ENCODE data around the gene COBL. TPM values are rescaled to one million over a fixed set of nuclear protein-coding genes. Genes with fewer than 3 reads are reported as not detected.

Gene COBL
- total RNA-seq, 1 experiment from 2014 or later: 0.39 TPM

DNA sequence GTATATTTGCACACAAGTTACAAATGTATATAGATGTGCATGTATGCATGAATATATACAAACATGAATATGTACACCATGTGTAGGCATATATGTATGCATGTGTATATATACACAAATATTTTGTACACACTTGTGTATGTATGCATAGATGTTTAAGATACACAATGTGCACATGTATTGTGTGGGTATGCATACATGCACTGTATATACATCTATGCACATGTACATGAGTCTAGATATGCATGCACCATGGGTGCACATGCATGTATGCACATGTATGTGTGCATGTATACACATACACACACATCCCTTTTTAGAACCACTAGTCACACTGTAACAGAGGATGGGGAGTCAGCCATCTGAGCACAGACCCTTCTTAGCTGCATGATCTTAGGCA is 249.4 kb downstream of the COBL start:
- in situ Hi-C loops (cut with HindIII; ENCODE audit: low pct_unique_long_range_greater_than_20kb, low sequenced_read_pairs): no loop called here
- TF ChIP-seq POLR2AphosphoS5 (IDR thresholded peaks at IDR 0.05; ENCODE audit: low read depth, low read length) (no peak), SIN3A (IDR thresholded peaks at IDR 0.05; ENCODE audit: borderline replicate concordance, insufficient read depth, low read depth, low read length) (no peak), TCF7L2 (IDR thresholded peaks at IDR 0.05; ENCODE audit: low read depth, low read length) (no peak)
- TF ChIP-seq, protein P1, sequence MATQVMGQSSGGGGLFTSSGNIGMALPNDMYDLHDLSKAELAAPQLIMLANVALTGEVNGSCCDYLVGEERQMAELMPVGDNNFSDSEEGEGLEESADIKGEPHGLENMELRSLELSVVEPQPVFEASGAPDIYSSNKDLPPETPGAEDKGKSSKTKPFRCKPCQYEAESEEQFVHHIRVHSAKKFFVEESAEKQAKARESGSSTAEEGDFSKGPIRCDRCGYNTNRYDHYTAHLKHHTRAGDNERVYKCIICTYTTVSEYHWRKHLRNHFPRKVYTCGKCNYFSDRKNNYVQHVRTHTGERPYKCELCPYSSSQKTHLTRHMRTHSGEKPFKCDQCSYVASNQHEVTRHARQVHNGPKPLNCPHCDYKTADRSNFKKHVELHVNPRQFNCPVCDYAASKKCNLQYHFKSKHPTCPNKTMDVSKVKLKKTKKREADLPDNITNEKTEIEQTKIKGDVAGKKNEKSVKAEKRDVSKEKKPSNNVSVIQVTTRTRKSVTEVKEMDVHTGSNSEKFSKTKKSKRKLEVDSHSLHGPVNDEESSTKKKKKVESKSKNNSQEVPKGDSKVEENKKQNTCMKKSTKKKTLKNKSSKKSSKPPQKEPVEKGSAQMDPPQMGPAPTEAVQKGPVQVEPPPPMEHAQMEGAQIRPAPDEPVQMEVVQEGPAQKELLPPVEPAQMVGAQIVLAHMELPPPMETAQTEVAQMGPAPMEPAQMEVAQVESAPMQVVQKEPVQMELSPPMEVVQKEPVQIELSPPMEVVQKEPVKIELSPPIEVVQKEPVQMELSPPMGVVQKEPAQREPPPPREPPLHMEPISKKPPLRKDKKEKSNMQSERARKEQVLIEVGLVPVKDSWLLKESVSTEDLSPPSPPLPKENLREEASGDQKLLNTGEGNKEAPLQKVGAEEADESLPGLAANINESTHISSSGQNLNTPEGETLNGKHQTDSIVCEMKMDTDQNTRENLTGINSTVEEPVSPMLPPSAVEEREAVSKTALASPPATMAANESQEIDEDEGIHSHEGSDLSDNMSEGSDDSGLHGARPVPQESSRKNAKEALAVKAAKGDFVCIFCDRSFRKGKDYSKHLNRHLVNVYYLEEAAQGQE (IDR thresholded peaks at IDR 0.05; ENCODE audit: insufficient read depth in 1 of 2, low read depth in 2 of 2, low read length in 1 of 2): no peak
- TF ChIP-seq, protein P2, sequence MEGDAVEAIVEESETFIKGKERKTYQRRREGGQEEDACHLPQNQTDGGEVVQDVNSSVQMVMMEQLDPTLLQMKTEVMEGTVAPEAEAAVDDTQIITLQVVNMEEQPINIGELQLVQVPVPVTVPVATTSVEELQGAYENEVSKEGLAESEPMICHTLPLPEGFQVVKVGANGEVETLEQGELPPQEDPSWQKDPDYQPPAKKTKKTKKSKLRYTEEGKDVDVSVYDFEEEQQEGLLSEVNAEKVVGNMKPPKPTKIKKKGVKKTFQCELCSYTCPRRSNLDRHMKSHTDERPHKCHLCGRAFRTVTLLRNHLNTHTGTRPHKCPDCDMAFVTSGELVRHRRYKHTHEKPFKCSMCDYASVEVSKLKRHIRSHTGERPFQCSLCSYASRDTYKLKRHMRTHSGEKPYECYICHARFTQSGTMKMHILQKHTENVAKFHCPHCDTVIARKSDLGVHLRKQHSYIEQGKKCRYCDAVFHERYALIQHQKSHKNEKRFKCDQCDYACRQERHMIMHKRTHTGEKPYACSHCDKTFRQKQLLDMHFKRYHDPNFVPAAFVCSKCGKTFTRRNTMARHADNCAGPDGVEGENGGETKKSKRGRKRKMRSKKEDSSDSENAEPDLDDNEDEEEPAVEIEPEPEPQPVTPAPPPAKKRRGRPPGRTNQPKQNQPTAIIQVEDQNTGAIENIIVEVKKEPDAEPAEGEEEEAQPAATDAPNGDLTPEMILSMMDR (IDR thresholded peaks at IDR 0.05): no peak
- Histone ChIP-seq H3K27ac (ENCODE audit: low read length) (no peak overlapping the region), H3K36me3 (ENCODE audit: control insufficient read depth, insufficient read depth, low read length) (no peaks in the 10 kb centered on the region), H3K4me3 (ENCODE audit: low read depth in 2 of 2, low read length in 2 of 2) (no peak overlapping the region), H3K27me3 (ENCODE audit: control insufficient read depth, insufficient read depth, low read length) (peaks cover under 1% of the 10 kb centered on the region; the same call in 1 of the 2 replicates), H3K9me3 (ENCODE audit: control insufficient read depth, insufficient read depth, low read depth, low read length) (no peaks in the 10 kb centered on the region), H3K4me1 (ENCODE audit: control insufficient read depth, insufficient read depth, low read length) (no peaks in the 10 kb centered on the region)
- no peak for DNase-seq (ENCODE audit: low read depth, low spot score)
- intact Hi-C loops (cut with micrococcal nuclease; ENCODE audit: unreplicated experiment): loop anchor here (2.0 to 5.0 kb wide), 3 partner anchors 285 to 975 kb away; partner anchors contain the start of genes GRB10 and ZPBP
- ChIA-PET CTCF (no interaction called here), POLR2A (no interaction called here)
- peak; percentile 35; the same call in 1 of the 2 replicates for ATAC-seq
- BruUV-seq (replicated peaks): no TSS peak

DNA sequence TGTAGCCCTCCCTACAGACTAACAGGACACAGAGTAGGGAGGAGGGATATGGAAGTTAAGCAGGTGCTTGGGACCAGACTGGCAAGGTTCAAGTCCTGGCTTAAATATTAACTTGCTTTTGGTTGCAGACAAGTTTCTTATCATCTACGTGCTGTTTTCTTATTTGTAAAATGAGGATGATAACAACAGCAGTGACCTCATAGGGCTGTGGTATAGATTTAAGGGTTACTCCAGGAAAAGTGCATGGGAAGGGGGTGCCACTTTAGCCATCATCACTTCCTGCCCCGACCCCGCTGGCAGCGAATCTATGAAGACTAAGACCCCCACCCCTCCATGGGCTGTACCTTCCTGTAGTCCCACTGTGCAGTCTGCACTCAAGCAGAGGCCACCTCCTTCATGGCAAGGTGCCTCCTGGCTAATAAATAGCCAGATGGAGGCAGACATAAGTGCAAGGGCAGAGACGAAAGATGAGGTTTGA is 250.2 kb downstream of the COBL start:
- no peaks in the 10 kb centered on the region; the same call in 1 of the 2 replicates for H3K27me3 ChIP-seq (ENCODE audit: control insufficient read depth, insufficient read depth, low read length)
- no peaks in the 10 kb centered on the region for H3K9me3 ChIP-seq (ENCODE audit: control insufficient read depth, insufficient read depth, low read depth, low read length)
- CTCF ChIA-PET: no interaction called here
- no peak for ATAC-seq
- intact Hi-C loops (cut with micrococcal nuclease; ENCODE audit: unreplicated experiment): loop anchor here (2.0 to 5.0 kb wide), 3 partner anchors 284 to 974 kb away; partner anchors contain the start of genes GRB10 and ZPBP
- in situ Hi-C loops (cut with HindIII; ENCODE audit: low pct_unique_long_range_greater_than_20kb, low sequenced_read_pairs): no loop called here
- TF ChIP-seq, protein P1 (IDR thresholded peaks at IDR 0.05; ENCODE audit: insufficient read depth in 1 of 2, low read depth in 2 of 2, low read length in 1 of 2): no peak
- TF ChIP-seq TCF7L2 (IDR thresholded peaks at IDR 0.05; ENCODE audit: low read depth, low read length) (no peak), SIN3A (IDR thresholded peaks at IDR 0.05; ENCODE audit: borderline replicate concordance, insufficient read depth, low read depth, low read length) (no peak), POLR2AphosphoS5 (IDR thresholded peaks at IDR 0.05; ENCODE audit: low read depth, low read length) (no peak)
- TF ChIP-seq, protein P2 (IDR thresholded peaks at IDR 0.05): no peak
- POLR2A ChIA-PET: no interaction called here
- DNase-seq (ENCODE audit: low read depth, low spot score): no peak
- no peaks in the 10 kb centered on the region for H3K36me3 ChIP-seq (ENCODE audit: control insufficient read depth, insufficient read depth, low read length)
- BruUV-seq (replicated peaks): no TSS peak
- H3K4me3 ChIP-seq (ENCODE audit: low read depth in 2 of 2, low read length in 2 of 2): no peak overlapping the region
- H3K27ac ChIP-seq (ENCODE audit: low read length): no peak overlapping the region
- no peaks in the 10 kb centered on the region for H3K4me1 ChIP-seq (ENCODE audit: control insufficient read depth, insufficient read depth, low read length)
